NCI-H2081 treated with DMSO at 0.1 percent for 48 hours (cell line): ENCODE data around the gene PBX1.
"Not testable (repeated sequence)": the region's sequence is repeated elsewhere in the genome, so short reads cannot be mapped to it uniquely, and the experiment has no call there.

ENCODE experiments used
- DNase-seq: peaks from one replicate; lab custom pipeline; 2025; lab: John Stamatoyannopoulos, UW

Gene PBX1

GRCh38 chr1:164643018-164643417, 84.0 kb downstream of the PBX1 start:
- no peak for DNase-seq

GRCh38 chr1:164644268-164644667, 85.3 kb downstream of the PBX1 start:
- DNase-seq: no peak

- no peak for DNase-seq
These were observed 86.0 kb downstream of the PBX1 start for GRCh38 chr1:164644774-164645644.

GRCh38 chr1:164645921-164646320, 86.9 kb downstream of the PBX1 start:
- no peak for DNase-seq

- DNase-seq: no peak
These were observed 88.2 kb downstream of the PBX1 start for GRCh38 chr1:164647211-164647610.

- DNase-seq: no peak
These were observed 89.7 kb downstream of the PBX1 start for GRCh38 chr1:164648636-164649035.

GRCh38 chr1:164649146-164649545, 90.2 kb downstream of the PBX1 start:
- no peak for DNase-seq

GRCh38 chr1:164650531-164650930, 91.5 kb downstream of the PBX1 start:
- DNase-seq: no peak

- no peak for DNase-seq
These were observed 92.5 kb downstream of the PBX1 start for GRCh38 chr1:164651351-164651951.

- DNase-seq: not testable (repeated sequence)
These were observed 94.0 kb downstream of the PBX1 start for GRCh38 chr1:164652969-164653368.

GRCh38 chr1:164653705-164654104, 94.7 kb downstream of the PBX1 start:
- DNase-seq: no peak

- DNase-seq: no peak
These were observed 95.2 kb downstream of the PBX1 start for GRCh38 chr1:164654200-164654599.

- no peak for DNase-seq
These were observed 99.9 kb downstream of the PBX1 start for GRCh38 chr1:164658864-164659263.

- DNase-seq: no peak
These were observed 100.8 kb downstream of the PBX1 start for GRCh38 chr1:164659621-164660411.

GRCh38 chr1:164660412-164660772, 101.4 kb downstream of the PBX1 start:
- no peak for DNase-seq

GRCh38 chr1:164660775-164661174, 101.8 kb downstream of the PBX1 start:
- DNase-seq: no peak

GRCh38 chr1:164662462-164662861, 103.5 kb downstream of the PBX1 start:
- DNase-seq: no peak

GRCh38 chr1:164662955-164663354, 104.0 kb downstream of the PBX1 start:
- no peak for DNase-seq

GRCh38 chr1:164664127-164664526, 105.1 kb downstream of the PBX1 start:
- DNase-seq: no peak

GRCh38 chr1:164667001-164667400, 108.0 kb downstream of the PBX1 start:
- no peak for DNase-seq

GRCh38 chr1:164667600-164667999, 108.6 kb downstream of the PBX1 start:
- no peak for DNase-seq

GRCh38 chr1:164668491-164669400, 109.8 kb downstream of the PBX1 start:
- DNase-seq: no peak
